Measurements from ENCODE around the gene C2CD3. TPM values are rescaled to one million over a fixed set of nuclear protein-coding genes. Genes with fewer than 3 reads are reported as not detected.

Gene C2CD3
- total and polyA plus RNA-seq, 10 of the 15 experiments (the other 5 are each of a cell fraction or from before 2014, with no cell fraction given): 2.3 to 24.0 (median 16.3) TPM

GRCh38 chr11:73997120-73997770 lies 173.6 kb downstream of the C2CD3 start (continued):
- TF ChIP-seq HSF1 (IDR thresholded peaks at IDR 0.05; ENCODE audit: low read depth, low read length) (no peak), RAD21 (IDR thresholded peaks at IDR 0.05; ENCODE audit: insufficient read depth, low read depth, low read length) (0 out of 2 replicates have a peak, but pooled peaks have one; percentile 5), EED (IDR thresholded peaks at IDR 0.05; ENCODE audit: low read depth) (peak; percentile 30; the same call in 1 of the 2 replicates), PBX3 (IDR thresholded peaks at IDR 0.05; ENCODE audit: insufficient replicate concordance, low read depth, low read length) (no peak), POLR2A (IDR thresholded peaks at IDR 0.05; ENCODE audit: low read depth, low read length) (no peak), HCFC1 (IDR thresholded peaks at IDR 0.05; ENCODE audit: low read length) (no peak), CREB1 (IDR thresholded peaks at IDR 0.05; ENCODE audit: low read depth) (no peak), PAX8 (IDR thresholded peaks at IDR 0.05) (no peak), POLR2AphosphoS5 (IDR thresholded peaks at IDR 0.05; ENCODE audit: low read length) (no peak), SMARCA5 (IDR thresholded peaks at IDR 0.05) (no peak), NRF1 (conservative IDR thresholded peaks at IDR 0.05; ENCODE audit: low read depth, low read length) (no peak), NR2F1 (conservative IDR thresholded peaks at IDR 0.05) (0 out of 2 replicates have a peak, but pooled peaks have one; percentile 10), EGR1 (IDR thresholded peaks at IDR 0.05; ENCODE audit: borderline replicate concordance in 1 of 2, low read depth in 2 of 2, low read length in 2 of 2) (no peak)
